HepG2 (cell line): Measurements from ENCODE around the gene VARS1. TPM values are rescaled to one million over a fixed set of nuclear protein-coding genes. Genes with fewer than 3 reads are reported as not detected.

Experiments used
- CREB1 ChIP-seq, 2 experiments: fragments of 450-650 bp in 1 of 2; IDR thresholded peaks; 2 replicates each; pipeline ENCODE4 v1.6.1; 2016 to 2017; ENCODE audit warnings: control low read depth in 1 of 2, mild to moderate bottlenecking in 1 of 2, missing compliant biosample characterization in 1 of 2, missing genetic modification characterization in 1 of 2
- E2F1 ChIP-seq: sonication (generic); formaldehyde crosslinking; IDR thresholded peaks from 2 replicates; pipeline ENCODE4 v1.5.0; 2020; ENCODE audit warnings: missing genetic modification reagents
- FOXP4 ChIP-seq: sonication (generic); formaldehyde crosslinking; IDR thresholded peaks from 2 replicates; pipeline ENCODE4 v1.4.0; 2020; ENCODE audit warnings: missing genetic modification reagents
- FUBP1 ChIP-seq: sonication (generic); formaldehyde crosslinking; IDR thresholded peaks from 2 replicates; pipeline ENCODE4 v1.5.1; 2020; ENCODE audit warnings: missing genetic modification reagents, mild to moderate bottlenecking, borderline replicate concordance
- GATA4 ChIP-seq: sonication (generic); IDR thresholded peaks from 2 replicates; pipeline ENCODE4 v1.6.1; 2016; ENCODE audit warnings: antibody characterized with exemption, low read depth, borderline replicate concordance
- IRF9 ChIP-seq: sonication (generic); formaldehyde crosslinking; IDR thresholded peaks from 2 replicates; pipeline ENCODE4 v1.8.0; 2022; ENCODE audit warnings: missing genetic modification reagents, mild to moderate bottlenecking, borderline replicate concordance
- KLF15 ChIP-seq: sonication (generic); formaldehyde crosslinking; IDR thresholded peaks from 2 replicates; pipeline ENCODE4 v1.8.1; 2023; ENCODE audit warnings: borderline replicate concordance, mild to moderate bottlenecking, inconsistent platforms, missing genetic modification reagents, mixed read lengths
- LCORL ChIP-seq, 2 experiments: fragments of 450-650 bp in 1 of 2; sonication (generic) in 1 of 2; formaldehyde crosslinking in 1 of 2; IDR thresholded peaks; 2 replicates each; pipeline versions ENCODE4 v1.5.0 to v1.6.1; 2017 to 2020; ENCODE audit warnings: antibody characterized with exemption in 1 of 2, missing genetic modification reagents in 1 of 2
- MAF1 ChIP-seq: sonication (generic); formaldehyde crosslinking; IDR thresholded peaks from 2 replicates; pipeline ENCODE4 v1.5.0; 2020; ENCODE audit warnings: missing genetic modification reagents, borderline replicate concordance
- RARA ChIP-seq: IDR thresholded peaks from 2 replicates; pipeline ENCODE4 v1.6.1; 2016; ENCODE audit warnings: missing genetic modification reagents, missing compliant biosample characterization
- REL ChIP-seq: sonication (generic); formaldehyde crosslinking; conservative IDR thresholded peaks from 2 replicates; pipeline ENCODE4 v1.8.0; 2022; ENCODE audit warnings: mild to moderate bottlenecking, missing genetic modification reagents, moderate library complexity
- REPIN1 ChIP-seq: sonication (generic); formaldehyde crosslinking; IDR thresholded peaks from 2 replicates; pipeline ENCODE4 v1.8.0; 2022; ENCODE audit warnings: missing genetic modification reagents, low read depth, mild to moderate bottlenecking, borderline replicate concordance
- RXRA ChIP-seq: sonication (generic); formaldehyde crosslinking; IDR thresholded peaks from 2 replicates; pipeline ENCODE4 v1.5.1; 2020; ENCODE audit warnings: missing genetic modification reagents
- SP1 ChIP-seq, 2 experiments: fragments of 450-650 bp in 1 of 2; sonication (generic) in 1 of 2; formaldehyde crosslinking in 1 of 2; IDR thresholded peaks; 2 replicates each; pipeline versions ENCODE4 v1.4.0 to v1.6.1; 2016 to 2020; ENCODE audit warnings: missing genetic modification reagents in 1 of 2
- SSRP1 ChIP-seq: IDR thresholded peaks from 2 replicates; pipeline ENCODE4 v1.6.1; 2016; ENCODE audit warnings: control low read depth
- SYNCRIP ChIP-seq: fragments of 200-400 bp; formaldehyde crosslinking; IDR thresholded peaks from 2 replicates; pipeline ENCODE4 v1.6.1; 2018; ENCODE audit warnings: mild to moderate bottlenecking, low read depth, low read length; ENCODE audit not compliant: insufficient read depth
- TOPORS ChIP-seq: sonication (generic); formaldehyde crosslinking; IDR thresholded peaks from 2 replicates; pipeline ENCODE4 v1.8.0; 2023; ENCODE audit warnings: mild to moderate bottlenecking, missing genetic modification reagents
- ZNF3 ChIP-seq: IDR thresholded peaks from 2 replicates; pipeline ENCODE4 v1.7.0; 2017; ENCODE audit warnings: inconsistent platforms
- ZNF644 ChIP-seq: IDR thresholded peaks from 2 replicates; pipeline ENCODE4 v1.6.1; 2016; ENCODE audit warnings: low read depth
- ZNF703 ChIP-seq: sonication (generic); formaldehyde crosslinking; IDR thresholded peaks from 2 replicates; pipeline ENCODE4 v1.5.1; 2020; ENCODE audit warnings: missing genetic modification reagents, mild to moderate bottlenecking, moderate library complexity, borderline replicate concordance
- ZNF749 ChIP-seq: sonication (generic); formaldehyde crosslinking; IDR thresholded peaks from 2 replicates; pipeline ENCODE4 v1.8.0; 2022; ENCODE audit warnings: mild to moderate bottlenecking, missing genetic modification reagents, moderate library complexity, borderline replicate concordance
- polyA plus RNA-seq, 8 experiments: library from polyadenylated mRNA; depleted of rRNA in 3 of 8; stranded (reverse) in 7 of 8; unstranded in 1 of 8; fragments of >200 nt; fragmentation: Illumina TruSeq in 4 of 8; extraction: Trizol in 4 of 8; gene quantifications; 2 replicates each; pipeline versions ENCODE4 v1.2.1 to v1.2.3, GENCODE V29; 2011 to 2016; ENCODE audit warnings: low read depth in 4 of 8, missing spikeins in 1 of 8, mixed read lengths in 1 of 8; ENCODE audit not compliant: insufficient read depth in 1 of 8
- total RNA-seq, 5 experiments: library from RNA; depleted of rRNA; stranded (reverse); fragments of >200 nt; fragmentation: Illumina TruSeq; extraction: Trizol; gene quantifications; 2 replicates each; pipeline ENCODE4 v1.2.3, GENCODE V29; 2016; ENCODE audit warnings: low read depth in 1 of 5

Gene VARS1
- total and polyA plus RNA-seq, 2 of the 13 experiments (the other 11 are each of a cell fraction or from before 2014, with no cell fraction given), result 14.7 to 56.1 TPM

GRCh38 chr6:31769684-31770371 is 25.7 kb downstream of the VARS1 start (continued):
- TF ChIP-seq LCORL (IDR thresholded peaks at IDR 0.05) (no peak), LCORL (CRISPR knock-in tag; IDR thresholded peaks at IDR 0.05) (peak; percentile 81), REL (no peak), ZNF703 (CRISPR knock-in tag) (no peak), IRF9 (CRISPR knock-in tag) (0 out of 2 replicates have a peak, but pooled peaks have one; percentile 44), ZNF644 (CRISPR knock-in tag) (peak; percentile 53; the same call in 1 of the 2 replicates), SP1 (IDR thresholded peaks at IDR 0.05) (no peak), SP1 (CRISPR knock-in tag; IDR thresholded peaks at IDR 0.05) (peak; percentile 71), GATA4 (no peak), KLF15 (no peak), MAF1 (CRISPR knock-in tag) (no peak), ZNF749 (no peak), SYNCRIP (no peak), RXRA (CRISPR knock-in tag) (no peak), ZNF3 (CRISPR knock-in tag) (no peak), E2F1 (CRISPR knock-in tag) (no peak), REPIN1 (peak; percentile 46; the same call in 1 of the 2 replicates), FOXP4 (CRISPR knock-in tag) (0 out of 2 replicates have a peak, but pooled peaks have one; percentile 19), FUBP1 (CRISPR knock-in tag) (no peak), RARA (CRISPR knock-in tag) (0 out of 2 replicates have a peak, but pooled peaks have one; percentile 21), TOPORS (CRISPR knock-in tag) (no peak), SSRP1 (CRISPR knock-in tag) (no peak), CREB1 (IDR thresholded peaks at IDR 0.05) (no peak), CREB1 (CRISPR knock-in tag; IDR thresholded peaks at IDR 0.05) (no peak)
